HepG2 (cell line): ENCODE data around the gene ENDOG. TPM values are rescaled to one million over a fixed set of nuclear protein-coding genes. Genes with fewer than 3 reads are reported as not detected.

Experiments used
- ATF3 ChIP-seq: sonication (generic); formaldehyde crosslinking; IDR thresholded peaks from 2 replicates; pipeline ENCODE4 v1.4.0; 2020; ENCODE audit warnings: missing genetic modification reagents
- MED1 ChIP-seq: sonication (generic); formaldehyde crosslinking; IDR thresholded peaks from 2 replicates; pipeline ENCODE4 v1.4.0; 2020; ENCODE audit warnings: missing genetic modification reagents
- MEIS2 ChIP-seq: sonication (generic); formaldehyde crosslinking; IDR thresholded peaks from 2 replicates; pipeline ENCODE4 v1.9.0; 2021; ENCODE audit warnings: mild to moderate bottlenecking, missing genetic modification reagents
- NR2F6 ChIP-seq, 2 experiments: IDR thresholded peaks; 2 replicates each; pipeline ENCODE4 v1.6.1; 2016; ENCODE audit warnings: antibody characterized with exemption in 1 of 2, mild to moderate bottlenecking in 1 of 2
- PATZ1 ChIP-seq: sonication (generic); formaldehyde crosslinking; IDR thresholded peaks from 2 replicates; pipeline ENCODE4 v1.4.0; 2020; ENCODE audit warnings: missing genetic modification reagents
- RBFOX2 ChIP-seq: fragments of 200-400 bp; formaldehyde crosslinking; IDR thresholded peaks from 2 replicates; pipeline ENCODE4 v1.6.1; 2017; ENCODE audit warnings: low read depth, mild to moderate bottlenecking, low read length
- RFX3 ChIP-seq: IDR thresholded peaks from 2 replicates; pipeline ENCODE4 v1.6.1; 2016; ENCODE audit warnings: missing biosample characterization, missing genetic modification reagents
- SMC3 ChIP-seq: IDR thresholded peaks from 2 replicates; pipeline ENCODE4 v1.6.1; 2011; ENCODE audit warnings: low read length, improper control_type of control experiment
- SP140L ChIP-seq: sonication (generic); formaldehyde crosslinking; IDR thresholded peaks from 2 replicates; pipeline ENCODE4 v1.4.0; 2020; ENCODE audit warnings: missing genetic modification reagents, borderline replicate concordance
- SP5 ChIP-seq: IDR thresholded peaks from 2 replicates; pipeline ENCODE4 v1.6.1; 2016; ENCODE audit warnings: low read depth, borderline replicate concordance
- TP53 ChIP-seq: sonication (generic); formaldehyde crosslinking; conservative IDR thresholded peaks from 2 replicates; pipeline ENCODE4 v1.4.0; 2020; ENCODE audit warnings: missing genetic modification reagents
- ZBTB34 ChIP-seq: sonication (generic); formaldehyde crosslinking; IDR thresholded peaks from 2 replicates; pipeline ENCODE4 v1.8.0; 2022; ENCODE audit warnings: mild to moderate bottlenecking, missing genetic modification reagents
- ZBTB40 ChIP-seq, 2 experiments: fragments of 450-650 bp in 1 of 2; sonication (generic) in 1 of 2; formaldehyde crosslinking in 1 of 2; IDR thresholded peaks; 2 replicates each; pipeline versions ENCODE4 v1.6.1 to v1.8.0; 2016 to 2022; ENCODE audit warnings: antibody characterized with exemption in 1 of 2, mild to moderate bottlenecking in 1 of 2, missing genetic modification reagents in 1 of 2
- ZNF138 ChIP-seq: sonication (generic); formaldehyde crosslinking; IDR thresholded peaks from 2 replicates; pipeline ENCODE4 v1.5.0; 2020; ENCODE audit warnings: mild to moderate bottlenecking, low read depth, missing genetic modification reagents
- ZNF3 ChIP-seq: IDR thresholded peaks from 2 replicates; pipeline ENCODE4 v1.7.0; 2017; ENCODE audit warnings: inconsistent platforms
- ZNF614 ChIP-seq: IDR thresholded peaks from 2 replicates; pipeline ENCODE4 v1.6.1; 2018; ENCODE audit warnings: missing biosample characterization, missing genetic modification reagents, inconsistent platforms, borderline replicate concordance
- polyA plus RNA-seq, 8 experiments: library from polyadenylated mRNA; depleted of rRNA in 3 of 8; stranded (reverse) in 7 of 8; unstranded in 1 of 8; fragments of >200 nt; fragmentation: Illumina TruSeq in 4 of 8; extraction: Trizol in 4 of 8; gene quantifications; 2 replicates each; pipeline versions ENCODE4 v1.2.1 to v1.2.3, GENCODE V29; 2011 to 2016; ENCODE audit warnings: low read depth in 4 of 8, missing spikeins in 1 of 8, mixed read lengths in 1 of 8; ENCODE audit not compliant: insufficient read depth in 1 of 8
- total RNA-seq, 5 experiments: library from RNA; depleted of rRNA; stranded (reverse); fragments of >200 nt; fragmentation: Illumina TruSeq; extraction: Trizol; gene quantifications; 2 replicates each; pipeline ENCODE4 v1.2.3, GENCODE V29; 2016; ENCODE audit warnings: low read depth in 1 of 5

Gene ENDOG
- total and polyA plus RNA-seq, 2 of the 13 experiments (the other 11 are each of a cell fraction or from before 2014, with no cell fraction given): 26.3 to 28.8 TPM

GRCh38 chr9:128818099-128818838 is at the start of gene ENDOG (continued):
- TF ChIP-seq ZNF3 (CRISPR knock-in tag) (no peak), SP140L (CRISPR knock-in tag) (0 out of 2 replicates have a peak, but pooled peaks have one; percentile 34), MEIS2 (CRISPR knock-in tag) (peak; percentile 19; the same call in 1 of the 2 replicates), SP5 (CRISPR knock-in tag) (peak; percentile 50; the same call in 1 of the 2 replicates), RBFOX2 (peak; percentile 80), TP53 (CRISPR knock-in tag) (0 out of 2 replicates have a peak, but pooled peaks have one; percentile 60), ZBTB40 (IDR thresholded peaks at IDR 0.05) (no peak), ZBTB40 (CRISPR knock-in tag; IDR thresholded peaks at IDR 0.05) (0 out of 2 replicates have a peak, but pooled peaks have one; percentile 14), ZNF138 (peak; percentile 69; the same call in 1 of the 2 replicates), MED1 (CRISPR knock-in tag) (peak; percentile 20; the same call in 1 of the 2 replicates), PATZ1 (CRISPR knock-in tag) (peak; percentile 53; the same call in 1 of the 2 replicates), ZBTB34 (CRISPR knock-in tag) (no peak), ATF3 (no peak; the same call in 1 of the 2 replicates), NR2F6 (IDR thresholded peaks at IDR 0.05) (no peak), NR2F6 (CRISPR knock-in tag; IDR thresholded peaks at IDR 0.05) (peak; percentile 58; the same call in 1 of the 2 replicates), SMC3 (peak; percentile 40; the same call in 1 of the 2 replicates), RFX3 (CRISPR knock-in tag) (no peak), ZNF614 (CRISPR knock-in tag) (peak; percentile 81)
